Endothelial cell (in vitro differentiated cells): ENCODE results near the gene PEX6. TPM values are rescaled to one million over a fixed set of nuclear protein-coding genes. Genes with fewer than 3 reads are reported as not detected.

Experiments used
- DNase-seq: peaks from one replicate; pipeline ENCODE4 v3.0.0; 2021; ENCODE audit warnings: low spot score
- H3K27ac Mint-ChIP-seq: one replicate; pipeline ENCODE4 v1.8.0; 2021; ENCODE audit warnings: mixed read lengths, inconsistent platforms; ENCODE audit not compliant: unreplicated experiment
- H3K27me3 Mint-ChIP-seq: one replicate; pipeline ENCODE4 v1.8.0; 2021; ENCODE audit warnings: mild to moderate bottlenecking, moderate library complexity, mixed read lengths, inconsistent platforms; ENCODE audit not compliant: unreplicated experiment
- H3K36me3 Mint-ChIP-seq: one replicate; pipeline ENCODE4 v1.8.0; 2021; ENCODE audit warnings: mild to moderate bottlenecking, low read depth, mixed read lengths, inconsistent platforms; ENCODE audit not compliant: unreplicated experiment
- H3K4me1 Mint-ChIP-seq: one replicate; pipeline ENCODE4 v1.8.0; 2021; ENCODE audit warnings: mild to moderate bottlenecking, mixed read lengths, inconsistent platforms; ENCODE audit not compliant: unreplicated experiment
- H3K4me3 Mint-ChIP-seq: one replicate; pipeline ENCODE4 v1.8.0; 2021; ENCODE audit warnings: mild to moderate bottlenecking, mixed read lengths, inconsistent platforms; ENCODE audit not compliant: unreplicated experiment
- H3K9me3 Mint-ChIP-seq: one replicate; pipeline ENCODE4 v1.8.0; 2021; ENCODE audit warnings: mixed read lengths, inconsistent platforms; ENCODE audit not compliant: unreplicated experiment
- total RNA-seq: library from RNA; stranded (reverse); fragmentation: NEBNext Ultra II Directional; extraction: Animal tissue kit (Norgen Biotek cat#: 25700); gene quantifications from one replicate; pipeline ENCODE4 v1.2.1, GENCODE V29; 2021; ENCODE audit not compliant: unreplicated experiment
- TF ChIP-seq, protein P1 (sequence below): fragments of 200-600 bp; sonication (generic); IDR thresholded peaks from one replicate; pipeline ENCODE4 v1.5.0; 2021; ENCODE audit warnings: antibody characterized with exemption; ENCODE audit not compliant: unreplicated experiment

Gene PEX6
- total RNA-seq, 1 donor from 2014 or later, result 26.1 TPM

DNA sequence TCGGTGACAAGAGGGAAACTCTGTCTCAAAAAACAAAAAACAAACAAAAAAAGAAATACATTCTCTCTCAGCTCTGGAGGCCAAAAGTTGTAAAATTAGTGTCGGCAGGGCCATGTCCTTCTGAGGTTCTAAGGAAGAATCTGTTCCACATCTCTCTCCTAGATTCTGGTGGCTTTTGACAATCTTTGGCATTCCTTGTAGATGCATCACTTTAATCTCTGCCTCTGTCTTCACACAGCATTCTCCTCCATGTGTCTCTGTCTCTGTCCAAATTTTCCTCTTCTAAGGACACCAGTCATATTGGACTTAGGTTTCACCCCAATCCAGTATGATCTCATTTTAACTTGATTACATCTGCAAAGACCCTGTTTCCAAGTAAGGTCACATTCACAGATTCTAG, 14.5 kb upstream of the PEX6 start:
- Mint-ChIP-seq H3K36me3 (peaks cover 17% of the 10 kb centered on the region), H3K27me3 (peaks cover 3% of the 10 kb centered on the region), H3K9me3 (no peaks in the 10 kb centered on the region), H3K27ac (peak overlapping the region; percentile 21), H3K4me1 (peaks cover under 1% of the 10 kb centered on the region), H3K4me3 (no peak overlapping the region)
- TF ChIP-seq, protein P1, sequence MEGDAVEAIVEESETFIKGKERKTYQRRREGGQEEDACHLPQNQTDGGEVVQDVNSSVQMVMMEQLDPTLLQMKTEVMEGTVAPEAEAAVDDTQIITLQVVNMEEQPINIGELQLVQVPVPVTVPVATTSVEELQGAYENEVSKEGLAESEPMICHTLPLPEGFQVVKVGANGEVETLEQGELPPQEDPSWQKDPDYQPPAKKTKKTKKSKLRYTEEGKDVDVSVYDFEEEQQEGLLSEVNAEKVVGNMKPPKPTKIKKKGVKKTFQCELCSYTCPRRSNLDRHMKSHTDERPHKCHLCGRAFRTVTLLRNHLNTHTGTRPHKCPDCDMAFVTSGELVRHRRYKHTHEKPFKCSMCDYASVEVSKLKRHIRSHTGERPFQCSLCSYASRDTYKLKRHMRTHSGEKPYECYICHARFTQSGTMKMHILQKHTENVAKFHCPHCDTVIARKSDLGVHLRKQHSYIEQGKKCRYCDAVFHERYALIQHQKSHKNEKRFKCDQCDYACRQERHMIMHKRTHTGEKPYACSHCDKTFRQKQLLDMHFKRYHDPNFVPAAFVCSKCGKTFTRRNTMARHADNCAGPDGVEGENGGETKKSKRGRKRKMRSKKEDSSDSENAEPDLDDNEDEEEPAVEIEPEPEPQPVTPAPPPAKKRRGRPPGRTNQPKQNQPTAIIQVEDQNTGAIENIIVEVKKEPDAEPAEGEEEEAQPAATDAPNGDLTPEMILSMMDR, result no peak
- no peak for DNase-seq

DNA sequence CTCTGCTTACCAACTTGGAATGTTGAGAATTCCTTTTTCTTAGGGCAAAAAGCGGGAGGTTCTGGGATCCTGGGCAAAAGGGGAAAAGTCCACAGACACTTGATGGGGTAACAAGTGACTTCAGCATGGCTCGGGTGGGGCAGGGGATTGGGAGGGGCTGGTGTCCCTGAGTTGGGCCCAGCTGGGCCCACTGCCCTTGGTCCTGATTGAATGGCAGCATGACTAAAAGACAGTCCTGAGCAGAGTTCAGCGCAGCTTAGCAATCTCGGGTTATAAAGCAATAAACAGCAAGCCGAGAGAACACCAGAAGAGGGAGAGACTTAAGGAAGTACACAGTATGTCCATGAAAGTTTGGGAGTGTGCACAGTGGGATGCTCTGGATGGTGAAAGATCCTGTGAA, 10.9 kb upstream of the PEX6 start:
- DNase-seq, result no peak
- TF ChIP-seq, protein P1, result no peak
- Mint-ChIP-seq H3K27me3 (peaks cover 6% of the 10 kb centered on the region), H3K36me3 (peaks cover 32% of the 10 kb centered on the region), H3K4me1 (peaks cover 24% of the 10 kb centered on the region), H3K4me3 (no peak overlapping the region), H3K27ac (no peak overlapping the region), H3K9me3 (no peaks in the 10 kb centered on the region)

DNA sequence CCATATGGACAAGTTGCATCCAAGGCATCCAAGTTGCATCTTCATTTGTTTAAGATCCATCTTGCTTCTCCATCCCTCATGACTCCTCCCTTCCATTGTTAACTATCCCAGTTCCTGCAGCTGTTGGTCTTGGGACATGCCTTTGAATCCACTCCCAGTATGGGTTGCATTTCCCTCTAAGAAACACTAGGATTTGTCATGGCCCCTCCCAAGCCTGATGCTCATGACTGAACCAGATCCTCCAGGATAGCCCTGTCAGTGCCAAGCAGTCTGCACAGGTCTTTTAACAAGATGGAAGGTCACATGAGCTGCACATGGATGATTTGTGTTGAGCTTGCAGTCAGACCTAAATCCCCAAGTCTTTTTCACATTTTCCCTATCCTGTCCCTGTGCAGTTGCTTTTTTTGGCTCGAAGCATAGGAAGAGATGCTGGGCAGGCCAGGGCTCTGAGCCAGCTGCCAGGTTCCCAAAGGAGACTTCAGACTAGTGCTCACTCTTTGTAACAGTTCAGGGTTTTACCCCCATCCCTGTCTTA, 9.6 kb upstream of the PEX6 start:
- Mint-ChIP-seq H3K27ac (no peak overlapping the region), H3K4me1 (peaks cover 28% of the 10 kb centered on the region), H3K9me3 (no peaks in the 10 kb centered on the region), H3K36me3 (peaks cover 30% of the 10 kb centered on the region), H3K4me3 (no peak overlapping the region), H3K27me3 (peaks cover 7% of the 10 kb centered on the region)
- DNase-seq, result no peak
- TF ChIP-seq, protein P1, result no peak

DNA sequence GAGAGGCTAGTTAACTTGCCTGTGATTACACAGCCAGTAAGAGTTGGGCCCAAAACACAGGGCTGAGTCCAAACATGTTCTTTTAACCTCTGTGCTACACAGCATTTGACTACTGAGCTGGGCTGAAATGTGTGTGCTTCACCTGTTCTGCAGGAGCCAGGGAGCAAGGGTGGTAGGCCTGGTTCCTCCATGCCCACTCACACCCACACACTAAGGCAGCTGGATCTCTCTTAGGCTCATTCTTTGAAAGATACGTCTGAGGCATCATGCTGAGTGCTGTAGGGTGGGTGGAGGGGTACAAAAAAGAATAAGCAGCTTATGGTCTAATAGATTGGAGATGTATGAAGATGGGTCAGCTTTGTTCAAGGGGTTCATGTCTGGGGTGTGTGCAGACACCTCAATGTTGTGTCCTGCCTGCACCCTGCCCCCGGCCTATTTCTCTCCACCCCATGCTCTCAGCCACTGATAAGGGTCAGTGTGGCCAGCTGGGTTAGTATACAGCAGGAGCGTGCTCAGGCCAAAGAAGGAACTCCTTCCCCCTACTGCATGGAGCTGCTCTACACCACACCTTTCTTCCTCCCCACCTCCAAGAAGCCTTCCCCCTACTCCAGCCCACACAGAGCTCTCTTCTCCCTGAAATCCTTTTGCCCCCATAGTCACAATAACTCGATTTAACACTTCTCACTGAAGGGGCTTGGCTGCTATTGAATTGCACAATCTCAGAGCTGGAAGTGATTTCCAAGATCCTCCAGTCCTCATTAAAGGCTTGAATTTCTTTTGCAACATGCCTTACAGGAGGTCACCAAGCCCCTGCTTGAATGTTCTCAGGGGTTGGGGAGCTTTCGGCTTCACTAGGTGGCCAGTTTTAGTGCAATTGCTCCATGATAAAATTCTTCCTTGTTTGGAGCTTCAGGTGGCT, 8.8 kb upstream of the PEX6 start:
- Mint-ChIP-seq H3K4me3 (peak overlapping the region; percentile 40), H3K27me3 (peaks cover 7% of the 10 kb centered on the region), H3K27ac (no peak overlapping the region), H3K9me3 (no peaks in the 10 kb centered on the region), H3K4me1 (peaks cover 29% of the 10 kb centered on the region), H3K36me3 (peaks cover 28% of the 10 kb centered on the region)
- TF ChIP-seq, protein P1, result no peak
- DNase-seq, result no peak

DNA sequence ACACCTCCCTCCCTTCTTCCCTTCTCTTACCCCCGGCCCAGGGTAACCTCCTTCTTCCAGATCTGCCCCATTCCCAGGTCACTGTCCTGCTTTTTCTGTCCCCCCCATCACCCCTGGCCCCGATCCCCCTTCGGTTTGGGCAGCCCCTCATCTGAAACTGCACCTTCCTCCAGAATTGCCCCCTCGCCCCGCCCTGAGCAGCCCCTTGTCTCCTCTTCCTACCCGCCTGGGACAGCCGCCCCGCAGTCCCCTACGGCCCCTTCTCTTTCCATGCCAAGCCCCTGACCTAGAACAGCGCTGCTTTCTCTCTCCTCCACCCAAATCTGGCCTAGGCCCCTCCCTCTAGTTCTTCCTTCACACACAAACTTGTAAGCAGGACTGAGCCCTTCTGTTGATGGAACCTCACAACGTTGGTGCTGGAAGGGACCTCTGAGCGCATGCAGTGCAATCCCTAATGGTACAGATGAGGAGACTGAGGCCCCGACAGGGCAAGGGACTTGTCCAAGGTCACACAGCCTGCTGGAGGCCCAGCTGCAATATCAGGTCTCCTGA, 6.0 kb upstream of the PEX6 start:
- no peaks in the 10 kb centered on the region for H3K9me3 Mint-ChIP-seq
- TF ChIP-seq, protein P1, result no peak

More for the DNA sequence above, 6.0 kb upstream of the PEX6 start:
- Mint-ChIP-seq H3K27me3 (peaks cover 9% of the 10 kb centered on the region), H3K4me3 (peak overlapping the region; percentile 88), H3K27ac (no peak overlapping the region), H3K36me3 (peaks cover 24% of the 10 kb centered on the region), H3K4me1 (peaks cover 35% of the 10 kb centered on the region)
- peak; percentile 18 for DNase-seq
